ENCODE measurements around the gene KCNT2.

The KCNT2 gene

DNA sequence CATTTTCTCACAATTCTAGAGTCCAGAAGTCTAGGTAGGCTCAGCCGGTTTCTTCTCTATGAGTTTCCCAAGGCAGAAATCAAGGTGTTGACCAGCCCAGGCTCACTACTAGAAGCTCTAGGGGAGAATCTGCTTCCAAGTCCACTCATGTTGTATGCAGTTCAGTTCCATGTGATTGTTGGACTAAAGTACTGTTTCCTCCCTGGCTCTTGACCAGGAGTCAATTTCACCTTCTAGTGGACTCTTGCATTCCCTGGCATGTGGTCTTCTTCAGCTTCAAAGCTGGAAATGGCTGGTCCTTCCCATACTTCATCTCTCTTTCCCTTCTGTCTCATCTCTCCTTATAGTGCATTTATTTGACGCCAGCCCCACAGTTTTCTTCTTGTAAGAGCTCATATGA, 153.4 kb downstream of the KCNT2 start:
- in situ Hi-C loops (cut with HindIII; ENCODE audit: low pct_ligation_motif_present, low sequenced_read_pairs) = no loop called here
- TF ChIP-seq, protein P1, sequence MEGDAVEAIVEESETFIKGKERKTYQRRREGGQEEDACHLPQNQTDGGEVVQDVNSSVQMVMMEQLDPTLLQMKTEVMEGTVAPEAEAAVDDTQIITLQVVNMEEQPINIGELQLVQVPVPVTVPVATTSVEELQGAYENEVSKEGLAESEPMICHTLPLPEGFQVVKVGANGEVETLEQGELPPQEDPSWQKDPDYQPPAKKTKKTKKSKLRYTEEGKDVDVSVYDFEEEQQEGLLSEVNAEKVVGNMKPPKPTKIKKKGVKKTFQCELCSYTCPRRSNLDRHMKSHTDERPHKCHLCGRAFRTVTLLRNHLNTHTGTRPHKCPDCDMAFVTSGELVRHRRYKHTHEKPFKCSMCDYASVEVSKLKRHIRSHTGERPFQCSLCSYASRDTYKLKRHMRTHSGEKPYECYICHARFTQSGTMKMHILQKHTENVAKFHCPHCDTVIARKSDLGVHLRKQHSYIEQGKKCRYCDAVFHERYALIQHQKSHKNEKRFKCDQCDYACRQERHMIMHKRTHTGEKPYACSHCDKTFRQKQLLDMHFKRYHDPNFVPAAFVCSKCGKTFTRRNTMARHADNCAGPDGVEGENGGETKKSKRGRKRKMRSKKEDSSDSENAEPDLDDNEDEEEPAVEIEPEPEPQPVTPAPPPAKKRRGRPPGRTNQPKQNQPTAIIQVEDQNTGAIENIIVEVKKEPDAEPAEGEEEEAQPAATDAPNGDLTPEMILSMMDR (IDR thresholded peaks at IDR 0.05; ENCODE audit: low read depth, low read length, missing control alignments) = no peak
- no peak for DNase-seq
- no peaks in the 10 kb centered on the region for H3K36me3 ChIP-seq (replicated peaks)
- no peak overlapping the region for H3K4me3 ChIP-seq (ENCODE audit: low read depth, low read length)
- no peak overlapping the region for H3K27ac ChIP-seq
- H3K27me3 ChIP-seq (replicated peaks) = no peaks in the 10 kb centered on the region

DNA sequence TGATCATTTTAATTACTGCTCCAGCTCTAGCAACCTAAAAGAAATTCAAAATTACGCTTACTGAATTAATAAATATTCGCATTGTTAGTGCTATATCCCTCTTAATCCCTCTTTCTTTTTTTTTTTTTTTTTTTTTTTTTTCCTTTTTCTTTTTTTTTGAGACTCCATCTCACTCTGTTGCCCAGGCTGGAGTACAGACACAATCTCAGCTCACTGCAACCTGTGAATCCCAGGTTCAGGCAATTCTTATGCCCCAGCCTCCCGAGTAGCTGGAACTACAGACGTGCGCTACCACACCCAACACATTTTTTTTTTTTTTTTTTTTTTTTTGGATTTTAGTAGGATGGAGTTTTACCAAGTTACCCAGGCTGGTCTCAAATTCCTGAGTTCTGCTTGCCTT, 157.1 kb downstream of the KCNT2 start:
- Histone ChIP-seq H3K27ac (no peak overlapping the region), H3K4me3 (ENCODE audit: low read depth, low read length) (no peak overlapping the region), H3K27me3 (replicated peaks) (no peaks in the 10 kb centered on the region), H3K36me3 (replicated peaks) (no peaks in the 10 kb centered on the region)
- no peak for DNase-seq
- in situ Hi-C loops (cut with HindIII; ENCODE audit: low pct_ligation_motif_present, low sequenced_read_pairs) = no loop called here
- TF ChIP-seq, protein P1 (IDR thresholded peaks at IDR 0.05; ENCODE audit: low read depth, low read length, missing control alignments) = no peak

DNA sequence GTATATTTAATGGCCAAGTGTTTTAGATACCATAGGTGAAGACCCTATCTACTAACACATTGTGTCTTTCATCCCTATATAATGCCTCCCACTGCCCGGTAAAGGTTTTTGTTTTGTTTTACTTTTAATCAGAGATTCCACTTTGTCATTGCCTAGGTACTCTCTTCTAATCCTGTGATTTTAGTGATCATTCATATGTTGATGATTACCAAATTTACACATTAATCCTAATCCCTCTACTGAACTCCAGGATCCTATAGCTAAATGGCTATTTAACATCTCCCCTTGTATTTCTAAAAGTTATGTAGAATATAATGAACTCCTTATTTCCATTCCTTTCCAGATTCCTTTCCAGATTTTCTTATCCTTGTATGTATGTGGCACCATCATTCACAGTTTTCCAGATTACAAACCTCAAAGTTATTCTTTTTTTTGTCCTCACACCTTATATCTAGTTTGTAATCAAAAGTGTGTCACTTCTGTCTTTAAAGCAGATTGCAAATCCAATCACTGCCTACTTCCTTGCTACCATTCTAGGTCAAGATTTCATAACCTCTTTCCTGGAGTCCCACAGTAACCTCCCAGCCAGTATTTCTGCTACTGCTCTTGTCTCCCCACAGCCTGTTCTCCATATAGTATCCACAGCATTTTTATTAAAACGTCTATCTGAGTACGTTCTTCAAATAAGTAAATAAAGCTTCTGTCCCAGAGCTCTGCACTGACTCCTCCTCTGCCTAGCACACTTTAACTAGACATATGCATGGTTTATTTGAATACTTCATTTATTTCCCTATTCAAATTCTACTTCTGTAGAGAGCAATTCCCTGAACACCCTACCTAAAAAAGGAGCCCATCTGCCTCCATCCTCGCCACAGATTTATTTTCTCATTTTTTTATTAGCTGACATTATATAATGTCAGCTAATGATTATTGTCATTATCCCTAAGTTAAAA, 157.8 kb downstream of the KCNT2 start:
- no peak overlapping the region for H3K4me3 ChIP-seq (ENCODE audit: low read depth, low read length)
- H3K27ac ChIP-seq = no peak overlapping the region
- no peaks in the 10 kb centered on the region for H3K36me3 ChIP-seq (replicated peaks)
- H3K27me3 ChIP-seq (replicated peaks) = no peaks in the 10 kb centered on the region
- TF ChIP-seq, protein P1 (IDR thresholded peaks at IDR 0.05; ENCODE audit: low read depth, low read length, missing control alignments) = no peak
- in situ Hi-C loops (cut with HindIII; ENCODE audit: low pct_ligation_motif_present, low sequenced_read_pairs) = no loop called here
- no peak for DNase-seq

DNA sequence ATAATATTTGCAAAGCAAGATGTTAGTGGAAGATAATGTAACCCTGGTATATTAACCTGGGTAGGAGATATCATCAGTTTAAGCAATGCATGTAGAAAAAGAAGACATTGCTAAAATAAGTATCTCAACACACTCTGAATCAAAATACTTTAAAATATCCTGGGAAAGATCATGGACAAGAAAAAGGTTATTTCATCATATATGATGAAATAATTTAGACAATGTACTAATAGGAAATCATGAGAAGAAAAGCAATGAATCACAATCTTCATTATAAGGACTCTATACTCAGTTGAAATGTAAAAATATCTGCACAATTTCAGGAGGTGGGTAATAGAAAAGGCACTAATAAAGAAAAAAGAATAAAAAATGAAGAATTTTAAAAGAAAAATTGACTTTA, 158.8 kb downstream of the KCNT2 start:
- TF ChIP-seq, protein P1 (IDR thresholded peaks at IDR 0.05; ENCODE audit: low read depth, low read length, missing control alignments) = no peak
- DNase-seq = no peak
- Histone ChIP-seq H3K27ac (no peak overlapping the region), H3K4me3 (ENCODE audit: low read depth, low read length) (no peak overlapping the region), H3K27me3 (replicated peaks) (no peaks in the 10 kb centered on the region), H3K36me3 (replicated peaks) (no peaks in the 10 kb centered on the region)
- in situ Hi-C loops (cut with HindIII; ENCODE audit: low pct_ligation_motif_present, low sequenced_read_pairs) = no loop called here

DNA sequence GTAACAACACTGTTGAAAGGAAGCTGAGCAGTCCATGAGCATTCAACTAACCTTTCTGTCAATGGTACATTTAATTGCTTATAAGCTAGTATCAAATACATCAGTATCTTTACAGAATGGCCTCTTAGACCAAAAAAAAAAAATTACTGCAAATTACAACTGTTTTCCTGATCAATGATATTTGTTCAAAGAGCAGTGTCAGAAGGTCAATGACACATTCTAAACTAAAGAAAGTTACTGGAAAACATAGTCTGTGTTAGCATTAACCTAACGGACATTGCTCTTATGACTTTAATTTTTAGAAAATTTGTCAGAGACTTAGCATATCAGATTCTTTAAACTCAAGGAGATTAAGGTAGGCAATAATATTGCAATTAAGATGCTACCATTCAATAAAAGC, 162.5 kb downstream of the KCNT2 start:
- Histone ChIP-seq H3K27me3 (replicated peaks) (no peaks in the 10 kb centered on the region), H3K4me3 (ENCODE audit: low read depth, low read length) (no peak overlapping the region), H3K36me3 (replicated peaks) (no peaks in the 10 kb centered on the region), H3K27ac (no peak overlapping the region)
- no peak for DNase-seq
- in situ Hi-C loops (cut with HindIII; ENCODE audit: low pct_ligation_motif_present, low sequenced_read_pairs) = no loop called here
- TF ChIP-seq, protein P1 (IDR thresholded peaks at IDR 0.05; ENCODE audit: low read depth, low read length, missing control alignments) = no peak

All from brain microvascular endothelial cell (primary cell).